HG03066 (cell line): Measurements from ENCODE around the gene CBY2.

Source experiments
- ATAC-seq: cut with Tn5 transposase; IDR thresholded peaks from one replicate; pipeline ENCODE4 v1.9.1; 2021; ENCODE audit warnings: low read depth; ENCODE audit not compliant: unreplicated experiment

The CBY2 gene

DNA sequence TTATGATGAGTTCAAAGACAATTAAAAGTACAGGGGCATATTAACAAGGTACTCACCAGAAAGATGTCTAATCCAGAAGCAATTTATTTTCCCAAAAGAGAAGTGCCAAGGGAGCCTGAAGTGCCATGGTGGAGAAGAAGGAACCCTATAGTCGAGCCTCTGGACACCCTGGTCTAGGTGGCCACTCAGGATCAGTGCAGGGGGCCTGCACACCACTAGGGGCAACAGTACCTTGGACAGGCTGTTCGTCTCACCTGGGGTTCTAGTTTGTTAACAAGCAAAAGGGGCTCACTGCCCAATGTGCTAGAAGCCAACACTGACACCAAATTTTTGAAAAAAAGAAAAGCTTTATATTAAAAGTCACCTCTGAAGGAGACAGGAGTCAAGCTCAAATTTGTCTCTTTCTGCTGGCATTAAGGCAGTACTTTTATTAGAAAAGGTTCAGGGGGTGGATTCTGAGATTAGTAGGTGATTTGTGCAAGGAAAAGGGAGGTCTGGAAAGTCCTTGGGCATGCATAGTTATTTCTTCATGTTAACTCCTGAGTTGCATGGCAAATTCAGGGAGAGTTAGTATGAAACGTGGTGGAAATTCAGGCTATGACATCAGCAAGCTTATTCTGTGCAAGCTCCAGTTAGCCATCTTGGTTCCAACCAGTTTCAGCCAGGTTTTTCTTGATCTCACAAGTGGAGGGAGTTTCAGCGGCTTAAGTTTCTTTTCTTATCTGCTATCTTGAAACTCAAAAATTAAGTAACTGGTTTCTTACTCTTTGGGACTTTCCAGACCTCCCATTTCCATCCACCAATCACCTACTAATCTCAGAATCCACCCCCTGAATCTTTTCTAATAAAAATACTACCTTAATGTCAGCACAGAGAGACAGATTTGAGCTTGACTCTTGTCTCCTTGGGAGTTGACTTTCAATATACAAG, 884 bp upstream of the CBY2 start:
- peak; percentile 47 for ATAC-seq

DNA sequence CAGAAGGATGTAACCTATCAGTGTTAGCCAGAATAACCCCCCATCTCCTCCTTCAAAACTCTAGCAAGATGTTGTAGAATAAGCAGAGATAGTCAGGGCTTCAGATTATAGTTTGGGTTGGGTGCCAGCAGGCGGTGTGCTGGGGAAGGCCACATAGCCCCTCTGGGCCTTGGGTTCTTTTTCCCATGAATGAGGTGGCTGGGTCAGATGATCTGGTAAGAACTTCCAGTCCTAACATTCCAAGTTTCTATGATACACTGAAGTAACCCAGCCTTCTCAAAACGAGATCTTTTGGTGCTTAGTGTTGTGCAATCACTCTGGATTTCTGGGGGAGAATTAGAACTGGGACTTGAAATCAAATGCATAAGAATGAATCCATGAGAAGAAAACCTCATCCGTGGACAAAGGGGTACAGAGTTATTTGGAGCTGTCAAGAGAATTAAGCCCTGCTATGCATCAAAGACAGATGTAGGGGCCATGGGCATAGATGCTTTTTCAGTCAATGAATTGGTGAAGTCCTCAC, 810 bp downstream of the CBY2 start:
- no peak for ATAC-seq

- no peak for ATAC-seq
These were observed 2.2 kb downstream of the CBY2 start for GRCh38 chr13:45704211-45704739.

DNA sequence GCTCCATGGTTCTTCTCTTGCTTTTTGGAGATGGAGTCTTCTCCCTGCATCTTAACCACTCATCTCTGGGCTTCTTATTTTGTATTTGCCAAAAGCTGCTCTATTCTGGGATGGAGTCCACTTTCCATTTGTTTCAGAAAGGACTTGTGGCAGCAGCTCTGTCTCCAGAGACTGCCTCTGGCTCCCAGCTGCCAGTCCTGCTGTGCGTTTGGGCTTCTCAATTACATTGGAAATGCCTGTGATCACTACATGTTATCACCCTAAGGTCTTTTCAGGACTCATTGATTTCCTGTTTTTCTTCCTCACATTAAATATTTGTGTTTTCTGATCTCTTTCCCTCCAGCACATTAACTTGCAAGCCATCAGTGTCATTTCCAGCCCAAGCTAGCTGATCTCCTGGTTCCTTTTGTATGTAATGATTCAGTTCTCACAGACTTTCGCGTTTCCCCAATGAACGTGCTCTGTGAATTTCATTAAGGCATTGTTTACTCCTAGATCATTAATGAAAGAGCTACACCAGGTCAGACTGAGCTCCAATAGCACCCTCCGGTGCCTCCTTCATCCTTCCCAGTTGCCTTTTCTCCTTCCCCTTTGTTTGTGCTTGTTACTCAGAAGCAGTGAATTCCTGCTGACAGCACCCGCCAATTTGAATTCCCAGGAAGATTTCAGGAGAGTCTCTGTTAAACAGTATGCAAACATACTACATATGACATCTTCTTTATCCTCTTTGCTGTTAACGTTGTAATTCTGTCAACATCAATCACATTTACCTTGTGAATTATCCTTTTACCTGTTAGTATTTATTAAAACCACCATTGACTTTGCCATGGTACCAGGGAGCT, 3.0 kb downstream of the CBY2 start:
- ATAC-seq: no peak

- ATAC-seq: no peak
These were observed 3.8 kb downstream of the CBY2 start for GRCh38 chr13:45705918-45706317.

DNA sequence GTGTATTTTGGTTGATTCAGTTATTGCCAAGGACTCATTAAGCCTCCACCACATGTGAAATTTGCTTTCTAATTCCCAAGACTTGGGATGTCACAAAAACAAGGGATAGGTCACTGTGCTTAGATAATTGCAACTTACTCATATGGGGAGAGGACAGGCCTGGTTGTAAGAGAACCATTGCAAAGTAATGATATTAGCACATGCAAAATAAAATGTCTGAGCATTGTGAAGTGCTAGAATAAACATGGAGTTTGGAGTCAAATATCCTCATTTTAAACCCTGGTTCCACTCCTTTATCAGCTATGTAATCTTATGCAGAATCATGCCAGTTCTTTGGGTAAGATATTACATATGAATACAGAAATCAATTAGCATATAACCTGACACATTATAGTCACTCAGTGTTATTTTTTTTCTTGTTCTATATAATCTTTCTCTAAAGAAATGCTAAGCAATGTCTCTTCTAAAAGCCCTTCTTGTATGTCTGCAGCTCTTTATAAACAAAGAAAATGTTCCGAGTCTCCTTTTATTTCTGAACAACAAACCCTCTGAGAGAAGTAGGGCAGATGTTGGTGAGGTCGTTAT, 5.5 kb downstream of the CBY2 start:
- no peak for ATAC-seq

DNA sequence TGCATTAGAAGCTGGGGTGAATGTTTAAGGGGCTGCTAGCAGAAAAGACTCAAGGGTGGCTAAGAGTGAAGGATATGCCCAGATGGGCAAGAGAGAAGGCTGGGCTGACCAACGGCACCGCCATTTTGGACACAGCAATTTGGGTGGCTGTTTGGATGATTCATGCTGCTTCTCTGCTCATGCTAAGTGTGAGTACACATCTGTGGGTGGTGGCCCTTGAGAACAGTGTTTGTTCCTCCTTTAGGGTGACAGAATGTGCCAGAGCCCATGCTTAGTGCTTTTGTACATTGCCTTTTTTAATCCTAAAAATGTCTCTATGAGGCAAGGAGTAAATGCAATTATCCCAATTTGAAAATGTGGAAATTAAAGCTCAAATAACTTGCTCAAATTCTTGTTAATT, 9.8 kb downstream of the CBY2 start:
- no peak for ATAC-seq

DNA sequence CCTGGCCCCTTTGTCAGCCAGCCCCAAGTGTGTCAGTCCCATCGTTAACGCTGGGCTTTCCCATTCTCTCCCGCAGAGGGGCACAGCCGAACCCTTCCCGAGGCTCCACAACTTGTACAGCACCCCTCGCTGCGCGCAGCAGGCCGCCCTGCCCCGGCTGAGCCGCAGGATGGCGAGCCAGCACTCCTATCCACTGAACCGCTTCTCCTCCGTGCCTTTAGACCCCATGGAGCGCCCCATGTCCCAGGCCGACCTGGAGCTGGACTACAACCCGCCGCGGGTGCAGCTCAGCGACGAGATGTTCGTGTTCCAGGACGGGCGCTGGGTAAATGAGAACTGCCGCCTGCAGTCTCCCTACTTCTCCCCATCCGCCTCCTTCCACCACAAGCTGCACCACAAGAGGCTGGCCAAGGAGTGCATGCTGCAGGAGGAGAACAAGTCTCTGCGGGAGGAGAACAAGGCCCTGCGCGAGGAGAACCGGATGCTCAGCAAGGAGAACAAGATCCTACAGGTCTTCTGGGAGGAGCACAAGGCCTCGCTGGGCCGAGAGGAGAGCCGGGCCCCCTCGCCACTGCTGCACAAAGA, 11.1 kb downstream of the CBY2 start:
- no peak for ATAC-seq

DNA sequence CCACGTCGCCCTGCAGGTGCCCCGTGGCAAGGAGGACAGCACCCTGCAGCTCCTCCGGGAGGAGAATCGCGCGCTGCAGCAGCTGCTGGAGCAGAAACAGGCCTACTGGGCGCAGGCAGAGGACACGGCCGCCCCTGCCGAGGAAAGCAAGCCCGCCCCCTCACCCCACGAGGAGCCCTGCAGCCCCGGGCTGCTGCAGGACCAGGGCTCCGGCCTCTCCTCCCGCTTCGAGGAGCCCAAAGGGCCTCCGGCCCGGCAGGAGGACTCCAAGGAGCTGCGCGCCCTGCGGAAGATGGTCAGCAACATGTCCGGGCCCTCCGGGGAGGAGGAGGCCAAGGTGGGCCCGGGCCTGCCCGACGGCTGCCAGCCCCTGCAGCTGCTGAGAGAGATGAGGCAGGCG, 11.6 kb downstream of the CBY2 start:
- ATAC-seq: no peak

GRCh38 chr13:45714170-45714569, 12.1 kb downstream of the CBY2 start:
- no peak for ATAC-seq

- no peak for ATAC-seq
These were observed 13.2 kb downstream of the CBY2 start for GRCh38 chr13:45715351-45715750.

- ATAC-seq: no peak
These were observed 15.2 kb downstream of the CBY2 start for GRCh38 chr13:45717349-45717748.

DNA sequence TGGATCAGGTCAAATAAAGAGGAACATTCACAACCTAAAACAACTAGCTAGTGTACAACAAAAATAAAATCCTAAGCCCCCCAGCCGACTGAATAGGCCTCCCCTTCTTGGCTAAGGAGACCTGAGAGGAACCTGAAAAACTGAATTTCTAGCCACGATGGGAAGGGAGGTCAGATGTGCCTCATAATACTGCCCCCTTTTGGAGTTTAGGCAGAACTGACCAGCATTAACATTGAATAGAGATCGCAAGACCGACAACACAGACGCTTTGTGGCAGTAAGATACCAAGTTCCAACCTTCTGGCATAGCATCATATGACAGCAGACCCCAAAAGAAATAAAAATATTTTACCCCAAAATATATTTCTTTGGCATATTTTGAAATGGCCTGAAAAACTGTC, 15.9 kb downstream of the CBY2 start:
- ATAC-seq: no peak

- no peak for ATAC-seq
These were observed 16.9 kb downstream of the CBY2 start for GRCh38 chr13:45718992-45719391.

- no peak for ATAC-seq
These were observed 19.1 kb downstream of the CBY2 start for GRCh38 chr13:45721203-45721731.

DNA sequence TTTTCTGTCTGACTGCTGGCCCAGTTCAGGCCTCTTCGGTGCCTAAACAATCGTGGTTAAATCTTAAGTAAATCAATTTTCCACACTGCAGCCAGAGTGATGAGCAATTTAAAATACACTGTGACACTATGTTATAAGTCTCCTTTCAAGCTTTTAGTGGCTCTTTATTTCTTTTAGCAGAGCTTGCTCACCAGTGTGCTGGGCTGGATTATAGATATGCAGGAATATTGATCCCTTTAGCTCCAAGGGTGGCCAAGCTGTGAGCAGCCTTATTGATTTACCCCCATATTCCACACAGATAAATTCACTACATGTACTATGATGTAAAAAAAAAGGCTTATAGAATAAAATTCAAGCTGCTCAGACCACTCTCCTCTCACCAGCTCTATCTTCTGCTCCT, 21.7 kb downstream of the CBY2 start:
- no peak for ATAC-seq

GRCh38 chr13:45728759-45729158, 26.6 kb downstream of the CBY2 start:
- ATAC-seq: peak; percentile 72

DNA sequence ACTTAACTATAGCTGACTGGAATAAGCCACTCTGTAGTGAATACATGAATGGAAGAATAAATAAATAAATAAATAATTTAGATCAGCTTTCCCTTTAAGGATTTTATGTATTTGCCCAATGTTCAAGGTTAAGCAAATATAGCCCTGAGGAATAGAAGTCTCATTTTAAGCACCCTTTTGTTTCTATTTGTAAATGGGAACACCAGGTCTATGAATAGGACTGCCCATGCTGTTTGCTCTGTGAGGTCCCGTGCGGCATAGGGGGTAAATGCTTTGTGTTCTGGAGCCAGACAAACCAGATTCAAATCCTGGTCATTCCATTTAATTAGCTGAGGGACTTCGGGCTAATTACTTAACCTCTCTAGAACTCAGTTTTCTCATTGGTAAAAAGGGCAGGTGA, 29.3 kb downstream of the CBY2 start:
- no peak for ATAC-seq

DNA sequence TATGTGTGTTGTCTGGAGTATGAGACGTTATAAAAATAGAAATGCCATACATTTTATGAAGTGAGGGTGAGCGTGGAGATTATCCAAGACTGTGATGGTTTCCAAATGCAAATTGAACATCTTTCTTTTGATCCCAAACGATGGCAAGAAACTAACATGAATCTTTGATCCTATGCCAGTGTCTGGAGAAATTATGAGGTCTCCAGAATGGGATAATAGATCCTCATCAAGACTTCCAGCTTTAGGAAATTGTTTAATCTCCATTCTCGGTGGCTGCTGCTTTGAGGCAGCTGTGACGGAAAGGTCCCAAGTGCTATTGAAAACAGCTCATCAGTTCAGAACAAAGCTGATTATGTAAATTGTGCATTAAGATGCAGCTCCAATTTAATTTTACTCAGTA, 30.8 kb downstream of the CBY2 start:
- ATAC-seq: no peak

- no peak for ATAC-seq
These were observed 31.2 kb downstream of the CBY2 start for GRCh38 chr13:45733361-45733760.
